Choroid plexus epithelial cell (primary cell): ENCODE results near the gene ERN1.

Source experiments
- DNase-seq: peaks from one replicate; pipeline ENCODE4 v3.0.0-alpha.2; 2010; ENCODE audit warnings: low read depth
- H3K4me3 ChIP-seq: 2 replicates; pipeline ENCODE4 v1.5.1; 2011; ENCODE audit warnings: low read depth, mild to moderate bottlenecking, control low read depth, low read length, moderate library complexity
- TF ChIP-seq, protein P1 (sequence below): conservative IDR thresholded peaks from 2 replicates; pipeline ENCODE4 v1.5.1; 2011; ENCODE audit warnings: low read depth, mild to moderate bottlenecking, control low read depth, inconsistent platforms, low read length, moderate library complexity

ERN1 gene

GRCh38 chr17:63995626-63996025 lies 134.3 kb downstream of the ERN1 start:
- TF ChIP-seq, protein P1, sequence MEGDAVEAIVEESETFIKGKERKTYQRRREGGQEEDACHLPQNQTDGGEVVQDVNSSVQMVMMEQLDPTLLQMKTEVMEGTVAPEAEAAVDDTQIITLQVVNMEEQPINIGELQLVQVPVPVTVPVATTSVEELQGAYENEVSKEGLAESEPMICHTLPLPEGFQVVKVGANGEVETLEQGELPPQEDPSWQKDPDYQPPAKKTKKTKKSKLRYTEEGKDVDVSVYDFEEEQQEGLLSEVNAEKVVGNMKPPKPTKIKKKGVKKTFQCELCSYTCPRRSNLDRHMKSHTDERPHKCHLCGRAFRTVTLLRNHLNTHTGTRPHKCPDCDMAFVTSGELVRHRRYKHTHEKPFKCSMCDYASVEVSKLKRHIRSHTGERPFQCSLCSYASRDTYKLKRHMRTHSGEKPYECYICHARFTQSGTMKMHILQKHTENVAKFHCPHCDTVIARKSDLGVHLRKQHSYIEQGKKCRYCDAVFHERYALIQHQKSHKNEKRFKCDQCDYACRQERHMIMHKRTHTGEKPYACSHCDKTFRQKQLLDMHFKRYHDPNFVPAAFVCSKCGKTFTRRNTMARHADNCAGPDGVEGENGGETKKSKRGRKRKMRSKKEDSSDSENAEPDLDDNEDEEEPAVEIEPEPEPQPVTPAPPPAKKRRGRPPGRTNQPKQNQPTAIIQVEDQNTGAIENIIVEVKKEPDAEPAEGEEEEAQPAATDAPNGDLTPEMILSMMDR = no peak
- no peak for DNase-seq
- H3K4me3 ChIP-seq = no peak overlapping the region

- TF ChIP-seq, protein P1 = no peak
- no peak for DNase-seq
These were observed 136.5 kb downstream of the ERN1 start for GRCh38 chr17:63993368-63993985.

GRCh38 chr17:63991611-63992010 lies 138.3 kb downstream of the ERN1 start:
- no peak overlapping the region for H3K4me3 ChIP-seq
- TF ChIP-seq, protein P1 = no peak
- DNase-seq = no peak

More at GRCh38 chr17:63993368-63993985, 136.5 kb downstream of the ERN1 start:
- H3K4me3 ChIP-seq = no peak overlapping the region

GRCh38 chr17:63989622-63990345 lies 140.2 kb downstream of the ERN1 start:
- TF ChIP-seq, protein P1 = no peak
- no peak overlapping the region for H3K4me3 ChIP-seq
- DNase-seq = no peak
